ENCODE measurements around the gene MDM2. TPM values are rescaled to one million over a fixed set of nuclear protein-coding genes. Genes with fewer than 3 reads are reported as not detected.

MDM2 gene
- total RNA-seq, 3 donors from 2014 or later, result 69.4 to 73.3 (median 71.8) TPM

- no peak for TF ChIP-seq POLR2AphosphoS5 (IDR thresholded peaks at IDR 0.05)
- intact Hi-C loops (cut with DNase I; ENCODE audit: low total_unique reads), result no loop called here
- Histone ChIP-seq H3K9me3 (no peaks in the 10 kb centered on the region), H3K4me1 (no peaks in the 10 kb centered on the region), H3K27ac (no peak overlapping the region), H3K27me3 (no peaks in the 10 kb centered on the region), H3K4me3 (no peak overlapping the region), H3K36me3 (no peaks in the 10 kb centered on the region)
- no peak for DNase-seq (ENCODE audit: low spot score in 2 of 2)
Measured at GRCh38 chr12:68851592-68852306, 43.8 kb downstream of the MDM2 start.

GRCh38 chr12:68853396-68854077 lies 45.6 kb downstream of the MDM2 start:
- H3K4me1 ChIP-seq, result no peaks in the 10 kb centered on the region
- intact Hi-C loops (cut with DNase I; ENCODE audit: low total_unique reads), result no loop called here
- H3K9me3 ChIP-seq, result no peaks in the 10 kb centered on the region
- no peak for DNase-seq (ENCODE audit: low spot score in 2 of 2)
- no peaks in the 10 kb centered on the region for H3K27me3 ChIP-seq
- no peak overlapping the region for H3K4me3 ChIP-seq
- no peaks in the 10 kb centered on the region for H3K36me3 ChIP-seq
- TF ChIP-seq CTCF (IDR thresholded peaks at IDR 0.05) (no peak), POLR2A (IDR thresholded peaks at IDR 0.05) (no peak), POLR2AphosphoS5 (IDR thresholded peaks at IDR 0.05) (no peak)
- no peak overlapping the region for H3K27ac ChIP-seq

DNA sequence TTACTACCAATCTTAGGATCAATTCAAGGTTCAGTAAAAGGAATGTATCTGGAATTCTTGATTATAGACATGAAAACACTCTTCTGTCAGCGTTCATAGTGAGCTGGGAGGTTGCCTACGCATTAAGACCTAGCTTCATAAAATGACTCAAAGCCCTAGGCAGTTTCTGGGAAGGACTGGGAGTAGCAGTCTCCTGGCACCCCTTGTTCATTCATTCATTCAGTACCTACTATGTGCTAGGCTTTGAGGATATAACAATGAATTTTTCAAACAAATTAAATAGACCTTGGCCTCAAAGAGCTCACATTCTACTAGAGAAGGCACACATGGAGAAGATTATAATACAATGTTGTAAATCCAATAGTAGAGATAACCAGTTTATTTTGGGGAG lies 46.1 kb downstream of the MDM2 start:
- intact Hi-C loops (cut with DNase I; ENCODE audit: low total_unique reads), result no loop called here
- Histone ChIP-seq H3K4me3 (no peak overlapping the region), H3K9me3 (no peaks in the 10 kb centered on the region), H3K27ac (no peak overlapping the region), H3K36me3 (no peaks in the 10 kb centered on the region), H3K27me3 (no peaks in the 10 kb centered on the region), H3K4me1 (no peaks in the 10 kb centered on the region)
- TF ChIP-seq CTCF (IDR thresholded peaks at IDR 0.05), result no peak
- TF ChIP-seq POLR2A (IDR thresholded peaks at IDR 0.05), result no peak
- no peak for TF ChIP-seq POLR2AphosphoS5 (IDR thresholded peaks at IDR 0.05)
- DNase-seq (ENCODE audit: low spot score in 2 of 2), result no peak

GRCh38 chr12:68854554-68854953 lies 46.6 kb downstream of the MDM2 start:
- Histone ChIP-seq H3K4me3 (no peak overlapping the region), H3K4me1 (no peaks in the 10 kb centered on the region), H3K27ac (no peak overlapping the region), H3K36me3 (no peaks in the 10 kb centered on the region), H3K9me3 (no peaks in the 10 kb centered on the region), H3K27me3 (no peaks in the 10 kb centered on the region)
- intact Hi-C loops (cut with DNase I; ENCODE audit: low total_unique reads), result no loop called here
- DNase-seq (ENCODE audit: low spot score in 2 of 2), result no peak
- TF ChIP-seq POLR2AphosphoS5 (IDR thresholded peaks at IDR 0.05) (no peak), POLR2A (IDR thresholded peaks at IDR 0.05) (no peak), CTCF (IDR thresholded peaks at IDR 0.05) (no peak)

DNA sequence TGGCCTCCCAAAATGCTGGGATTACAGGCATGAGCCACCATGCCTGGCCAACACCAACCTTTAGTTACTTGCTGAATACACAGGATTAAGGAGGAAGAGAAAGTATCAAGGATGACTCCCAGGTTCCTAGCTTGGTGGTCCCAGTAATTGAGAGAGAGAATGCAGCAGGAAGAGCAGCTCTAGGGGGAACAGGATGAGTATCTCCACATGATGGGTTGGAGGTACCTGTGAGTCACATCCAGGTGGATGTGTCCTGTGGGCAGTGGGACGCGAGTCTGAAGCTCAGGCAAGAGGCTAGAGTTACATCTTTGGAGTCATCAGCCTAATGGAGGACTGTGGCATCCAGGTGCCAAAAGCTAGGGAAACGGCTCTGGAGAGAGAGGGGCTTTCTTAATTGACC lies 47.1 kb downstream of the MDM2 start:
- DNase-seq (ENCODE audit: low spot score in 2 of 2), result no peak
- H3K4me3 ChIP-seq, result no peak overlapping the region
- no peaks in the 10 kb centered on the region for H3K4me1 ChIP-seq
- H3K36me3 ChIP-seq, result no peaks in the 10 kb centered on the region
- no peak for TF ChIP-seq POLR2A (IDR thresholded peaks at IDR 0.05)
- TF ChIP-seq CTCF (IDR thresholded peaks at IDR 0.05), result no peak
- TF ChIP-seq POLR2AphosphoS5 (IDR thresholded peaks at IDR 0.05), result no peak
- no peak overlapping the region for H3K27ac ChIP-seq
- intact Hi-C loops (cut with DNase I; ENCODE audit: low total_unique reads), result no loop called here
- no peaks in the 10 kb centered on the region for H3K9me3 ChIP-seq
- no peaks in the 10 kb centered on the region for H3K27me3 ChIP-seq

Measured in breast epithelium (tissue), 4 donors.